Left hindlimb (tissue), 1 donor: ENCODE measurements around the gene LYAR.

Experiments used
- DNase-seq: peaks from one replicate; pipeline ENCODE4 v3.0.0-alpha.2; 2018

Gene LYAR

GRCh38 chr4:4289941-4290850 lies at the start of gene LYAR, which contains the start of gene ZBTB49:
Gene LYAR (minus strand): TSS chr4:4290154. CDS start chr4:4283742, 6,412 bp downstream.
Gene ZBTB49 (plus strand): TSS chr4:4290251. CDS start chr4:4299946, 9,695 bp downstream.
- DNase-seq, result peak; percentile 94

GRCh38 chr4:4339504-4340085 lies 49.6 kb upstream of the LYAR start:
- DNase-seq, result no peak

- DNase-seq, result no peak
These were observed 48.5 kb upstream of the LYAR start for GRCh38 chr4:4338210-4339001.

GRCh38 chr4:4334798-4335520 lies 45.0 kb upstream of the LYAR start:
- no peak for DNase-seq

- DNase-seq, result peak; percentile 69
These were observed 43.3 kb upstream of the LYAR start for GRCh38 chr4:4333265-4333706.

GRCh38 chr4:4332529-4332928 lies 42.6 kb upstream of the LYAR start:
- no peak for DNase-seq

- DNase-seq, result no peak
These were observed 40.8 kb upstream of the LYAR start for GRCh38 chr4:4330794-4331193.

GRCh38 chr4:4329496-4329895 lies 39.5 kb upstream of the LYAR start:
- DNase-seq, result no peak

GRCh38 chr4:4328840-4329239 lies 38.9 kb upstream of the LYAR start:
- DNase-seq, result no peak

- DNase-seq, result no peak
These were observed 38.3 kb upstream of the LYAR start for GRCh38 chr4:4328206-4328605.

- no peak for DNase-seq
These were observed 37.7 kb upstream of the LYAR start for GRCh38 chr4:4327652-4328121.

- no peak for DNase-seq
These were observed 36.2 kb upstream of the LYAR start for GRCh38 chr4:4326166-4326565.

- no peak for DNase-seq
These were observed 35.4 kb upstream of the LYAR start for GRCh38 chr4:4325321-4325720.

GRCh38 chr4:4323705-4324534 lies 34.0 kb upstream of the LYAR start:
- DNase-seq, result no peak

GRCh38 chr4:4321951-4322688 lies 32.2 kb upstream of the LYAR start:
- DNase-seq, result no peak

GRCh38 chr4:4320951-4321714 lies 31.2 kb upstream of the LYAR start:
- no peak for DNase-seq

- DNase-seq, result no peak
These were observed 30.6 kb upstream of the LYAR start for GRCh38 chr4:4320528-4320927.

GRCh38 chr4:4317496-4318232 lies 27.7 kb upstream of the LYAR start:
- DNase-seq, result no peak

- no peak for DNase-seq
These were observed 26.2 kb upstream of the LYAR start for GRCh38 chr4:4316150-4316495.
